HG03558 (cell line): ENCODE results near the gene CCDC148.
"Not testable (repeated sequence)": the region's sequence is repeated elsewhere in the genome, so short reads cannot be mapped to it uniquely, and the experiment has no call there.

ENCODE experiments used
- ATAC-seq: cut with Tn5 transposase; IDR thresholded peaks from one replicate; pipeline ENCODE4 v1.9.1; 2021; ENCODE audit warnings: moderate number of reproducible peaks; ENCODE audit not compliant: unreplicated experiment; ENCODE audit errors: extremely low read depth

Gene CCDC148

DNA sequence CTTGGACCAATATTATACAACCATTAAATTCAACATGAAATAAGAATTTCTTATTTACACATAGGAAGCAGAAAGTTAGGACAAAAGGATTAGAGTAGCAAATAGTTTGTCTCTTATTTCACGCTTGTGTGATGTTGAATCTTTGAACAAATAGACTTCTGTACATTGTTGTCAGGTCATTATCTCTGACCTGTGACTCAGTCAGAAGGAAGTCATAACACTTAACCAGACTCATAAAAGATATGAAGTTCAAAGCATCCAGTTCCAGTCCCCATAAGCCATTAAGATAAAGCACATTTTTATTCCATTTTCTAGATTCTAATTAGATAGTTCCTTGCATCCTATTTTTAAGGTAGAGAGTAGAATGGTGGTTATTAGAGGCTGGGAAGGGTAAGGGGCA, 224.1 kb downstream of the CCDC148 start:
- ATAC-seq, result no peak

DNA sequence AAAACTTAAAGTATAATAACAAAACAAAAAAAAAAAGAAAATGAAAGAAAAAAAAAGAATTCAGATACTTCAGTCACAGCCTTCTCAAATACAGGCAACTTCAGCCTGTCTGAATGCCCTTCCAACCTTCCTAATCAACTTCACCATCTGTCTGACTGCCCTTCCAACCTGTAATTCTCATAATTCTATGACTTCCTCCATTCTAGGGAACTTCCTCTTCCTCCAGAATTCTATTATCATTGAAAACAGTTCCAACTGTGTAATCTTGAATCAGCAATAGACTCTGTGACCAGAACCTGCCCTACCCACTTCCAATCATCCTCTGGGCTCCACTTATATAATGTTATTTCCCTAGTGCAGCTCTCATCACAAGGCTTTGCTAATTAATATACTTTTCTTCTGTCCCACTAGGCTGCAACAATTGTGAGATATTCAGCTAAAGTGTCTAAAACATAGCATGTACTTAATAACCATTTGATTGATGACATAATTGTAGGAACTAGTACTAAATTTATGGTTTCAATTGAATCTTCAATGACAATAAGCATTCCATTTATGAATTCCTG, 227.5 kb downstream of the CCDC148 start:
- no peak for ATAC-seq

- not testable (repeated sequence) for ATAC-seq
These were observed 233.5 kb downstream of the CCDC148 start for GRCh38 chr2:158223066-158223465.

DNA sequence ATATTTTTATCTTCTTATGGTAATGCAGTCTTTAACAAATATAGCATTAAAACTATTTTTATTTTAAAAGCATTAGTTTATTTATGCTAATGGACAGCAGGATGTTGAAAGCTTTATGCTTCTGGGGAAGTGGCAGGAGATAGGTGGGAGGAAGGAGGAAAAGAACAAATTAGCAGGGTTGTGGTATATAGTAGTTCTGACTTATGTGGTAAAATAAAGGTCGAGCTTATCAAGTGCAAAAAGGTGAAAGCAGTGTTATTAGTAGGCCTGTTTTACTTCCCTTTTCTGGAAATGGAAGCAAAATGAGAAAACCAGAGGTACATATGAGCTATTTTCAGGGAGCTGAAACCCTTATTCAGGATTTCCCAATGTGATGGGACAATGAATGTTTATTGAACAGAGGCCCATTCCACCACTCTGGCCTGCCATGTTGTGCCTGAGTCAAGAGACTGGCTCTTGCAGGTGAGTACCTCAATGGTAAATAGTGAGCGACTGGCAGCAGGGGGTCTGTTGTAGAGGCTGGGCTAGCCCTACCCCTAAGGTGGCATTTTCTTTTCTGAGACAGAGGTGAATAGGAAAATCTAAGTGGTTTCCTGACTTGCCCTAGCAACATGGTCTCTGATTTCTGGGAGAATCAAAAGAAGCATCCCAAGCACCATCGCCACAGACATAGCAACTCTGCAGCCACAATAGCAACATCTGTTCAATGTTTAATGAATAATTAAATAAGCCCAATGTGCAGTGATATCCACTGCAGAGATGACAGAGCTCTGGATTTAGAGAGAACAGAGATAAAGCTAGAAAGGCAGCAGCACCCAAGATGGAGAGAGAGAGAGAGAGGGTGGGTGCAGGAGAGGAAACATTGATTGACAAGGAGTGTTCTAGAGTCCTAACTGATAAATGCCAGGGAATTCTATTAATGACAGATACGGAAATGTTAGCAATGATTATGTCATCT, 235.2 kb downstream of the CCDC148 start:
- ATAC-seq, result no peak

GRCh38 chr2:158217593-158217992, 239.0 kb downstream of the CCDC148 start:
- no peak for ATAC-seq

- ATAC-seq, result peak; percentile 96
These were observed 242.1 kb downstream of the CCDC148 start for GRCh38 chr2:158214431-158214830.

DNA sequence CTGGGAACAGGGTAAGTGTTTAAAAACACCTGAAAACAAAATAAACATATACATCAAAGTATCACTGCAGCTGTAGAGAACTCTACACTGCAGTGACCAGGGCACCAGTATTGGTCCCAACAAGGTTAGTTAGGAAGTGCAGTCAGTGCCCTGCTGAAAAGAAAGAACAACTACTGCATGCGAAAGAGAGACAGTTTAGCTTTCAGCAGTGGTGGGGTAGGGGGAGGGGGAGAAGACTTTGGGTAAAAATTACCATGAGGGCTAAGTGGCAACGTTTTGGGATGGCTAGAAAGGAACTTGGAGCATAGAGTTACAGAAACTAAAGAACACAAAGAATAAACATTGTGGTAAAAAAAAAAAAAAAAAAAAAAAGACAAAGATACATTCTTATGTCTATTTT, 242.8 kb downstream of the CCDC148 start:
- ATAC-seq, result no peak

GRCh38 chr2:158212301-158212700, 244.3 kb downstream of the CCDC148 start:
- ATAC-seq, result no peak

GRCh38 chr2:158211502-158211901, 245.1 kb downstream of the CCDC148 start:
- no peak for ATAC-seq

GRCh38 chr2:158207354-158207753, 249.2 kb downstream of the CCDC148 start:
- ATAC-seq, result no peak

GRCh38 chr2:158205215-158205614, 251.3 kb downstream of the CCDC148 start:
- ATAC-seq, result no peak

DNA sequence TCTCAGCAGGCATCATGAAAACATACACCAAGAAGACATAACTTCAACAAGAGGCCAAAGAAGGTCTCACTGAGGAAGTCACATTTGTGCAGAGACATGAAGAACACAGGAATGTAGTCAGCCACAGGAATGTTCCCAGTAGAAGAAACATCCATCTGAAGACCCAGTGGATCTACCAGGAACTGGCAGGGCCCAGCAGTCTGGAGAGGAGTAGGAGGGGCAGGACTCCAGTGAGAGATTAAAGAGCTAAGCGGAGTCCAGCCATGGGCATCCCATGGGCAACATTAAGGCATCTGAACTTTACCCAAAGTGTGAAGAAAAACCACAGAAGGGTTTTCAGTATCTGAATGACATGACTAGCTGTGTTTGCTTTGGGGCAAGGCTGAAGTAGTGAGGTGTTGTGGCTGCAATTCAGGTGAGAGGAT, 251.8 kb downstream of the CCDC148 start:
- no peak for ATAC-seq

- ATAC-seq, result no peak
These were observed 254.3 kb downstream of the CCDC148 start for GRCh38 chr2:158202161-158202815.

GRCh38 chr2:158199928-158200650, 256.5 kb downstream of the CCDC148 start:
- no peak for ATAC-seq

- ATAC-seq, result no peak
These were observed 258.6 kb downstream of the CCDC148 start for GRCh38 chr2:158197940-158198339.

DNA sequence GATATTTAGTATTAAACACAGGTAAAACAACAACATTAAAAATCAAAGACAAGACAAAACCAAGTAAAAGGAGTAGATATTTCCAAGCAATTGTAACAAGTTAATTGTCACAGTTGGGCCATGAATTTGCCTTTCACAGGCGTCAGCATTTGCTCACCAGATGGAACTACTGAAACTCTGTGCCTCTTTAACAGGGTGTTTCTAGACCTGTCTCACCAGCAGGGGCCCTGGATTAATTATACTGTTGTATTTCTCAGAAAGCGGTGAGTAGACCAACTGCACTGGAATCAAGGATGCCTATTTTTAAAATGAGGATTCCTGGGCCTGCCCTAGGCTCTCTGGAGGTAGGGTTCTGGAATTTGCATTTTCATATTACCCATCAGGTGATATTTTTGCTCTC, 262.3 kb downstream of the CCDC148 start:
- no peak for ATAC-seq

GRCh38 chr2:158192515-158193443, 263.8 kb downstream of the CCDC148 start:
- ATAC-seq, result no peak

DNA sequence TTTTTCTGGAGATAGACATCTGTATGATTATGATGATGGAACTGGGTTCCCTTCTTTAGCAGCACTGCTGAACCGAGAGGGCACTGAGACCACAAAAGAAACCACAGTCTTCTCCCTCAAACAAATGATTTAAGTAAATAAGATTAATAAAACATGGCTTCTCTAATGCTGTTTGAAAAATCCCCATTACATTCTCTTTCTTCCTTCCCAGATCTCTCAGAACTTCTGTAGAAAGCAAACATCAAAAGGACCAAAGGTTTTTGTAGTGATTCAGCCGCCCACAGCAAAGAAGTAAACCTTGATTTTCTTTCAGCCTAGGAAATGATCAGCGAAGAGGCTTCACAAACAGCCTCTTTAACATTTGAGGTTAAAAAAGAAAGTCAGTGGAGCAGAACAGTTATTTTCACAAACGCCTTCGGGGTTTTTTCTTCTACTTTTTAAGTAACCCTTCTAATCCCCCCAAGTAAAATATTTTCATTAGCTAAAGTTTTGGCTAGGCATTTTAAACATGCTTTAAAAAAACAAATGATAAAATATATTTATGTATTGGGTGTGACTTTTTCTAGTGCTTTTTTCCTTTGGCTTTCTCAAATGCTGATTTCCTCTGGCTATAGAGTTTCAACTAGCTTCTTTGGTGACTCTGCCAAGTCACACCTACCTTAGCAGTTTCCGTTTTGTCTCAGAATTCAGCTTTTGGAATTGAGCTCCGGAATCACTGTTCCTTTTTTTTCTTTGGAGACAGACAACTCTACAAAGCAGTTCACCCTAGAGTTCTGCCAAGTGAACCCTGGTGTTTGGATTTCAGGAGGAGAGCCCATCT, 265.3 kb downstream of the CCDC148 start:
- ATAC-seq, result peak; percentile 67

GRCh38 chr2:158189526-158189925, 267.0 kb downstream of the CCDC148 start:
- peak; percentile 36 for ATAC-seq
